H9 (cell line): ENCODE measurements around the gene FGF22. TPM values are rescaled to one million over a fixed set of nuclear protein-coding genes. Genes with fewer than 3 reads are reported as not detected.

Source experiments
- DNase-seq: peaks from one replicate; pipeline ENCODE4 v3.0.0-alpha.2; 2017
- H2AFZ ChIP-seq: one replicate; pipeline ENCODE4 v1.6.1; 2013; ENCODE audit warnings: mild to moderate bottlenecking, low read length, control low read depth, moderate library complexity
- H2AK5ac ChIP-seq: 2 replicates; pipeline ENCODE4 v1.6.1; 2013; ENCODE audit warnings: low read length, control low read depth, mixed read lengths; ENCODE audit not compliant: insufficient read length
- H2BK120ac ChIP-seq: one replicate; pipeline ENCODE4 v1.6.1; 2013; ENCODE audit warnings: low read depth, mild to moderate bottlenecking, low read length, control low read depth, inconsistent platforms; ENCODE audit not compliant: poor library complexity, severe bottlenecking
- H2BK12ac ChIP-seq: 2 replicates; pipeline ENCODE4 v1.6.1; 2013; ENCODE audit warnings: low read length, control low read depth, mixed read lengths, low read depth; ENCODE audit not compliant: insufficient read length
- H2BK15ac ChIP-seq: 2 replicates; pipeline ENCODE4 v1.6.1; 2013; ENCODE audit warnings: low read depth, low read length, control low read depth
- H2BK20ac ChIP-seq: one replicate; pipeline ENCODE4 v1.6.1; 2013; ENCODE audit warnings: low read depth, mild to moderate bottlenecking, low read length, control low read depth, inconsistent platforms; ENCODE audit not compliant: poor library complexity, severe bottlenecking
- H2BK5ac ChIP-seq: 2 replicates; pipeline ENCODE4 v1.6.1; 2013; ENCODE audit warnings: low read length, control low read depth, mixed read lengths; ENCODE audit not compliant: insufficient read length
- H3K14ac ChIP-seq: 2 replicates; pipeline ENCODE4 v1.6.1; 2013; ENCODE audit warnings: low read length, control low read depth; ENCODE audit not compliant: insufficient read depth
- H3K18ac ChIP-seq: 2 replicates; pipeline ENCODE4 v1.6.1; 2013; ENCODE audit warnings: low read depth, mild to moderate bottlenecking, mixed read lengths, low read length, control low read depth; ENCODE audit not compliant: insufficient read length
- H3K23ac ChIP-seq: 2 replicates; pipeline ENCODE4 v1.6.1; 2013; ENCODE audit warnings: low read length, control low read depth, mixed read lengths, low read depth; ENCODE audit not compliant: insufficient read length
- H3K23me2 ChIP-seq: 2 replicates; pipeline ENCODE4 v1.6.1; 2013; ENCODE audit warnings: low read depth, mild to moderate bottlenecking, mixed read lengths, low read length, control low read depth; ENCODE audit not compliant: insufficient read length, poor library complexity, severe bottlenecking
- H3K27ac ChIP-seq: 2 replicates; pipeline ENCODE4 v1.5.1; 2013; ENCODE audit warnings: low read length, control low read depth, mixed read lengths, low read depth; ENCODE audit not compliant: insufficient read length
- H3K27me3 ChIP-seq: 2 replicates; pipeline ENCODE4 v1.6.1; 2013; ENCODE audit warnings: low read length, control low read depth, inconsistent platforms; ENCODE audit not compliant: insufficient read depth
- H3K4ac ChIP-seq: 2 replicates; pipeline ENCODE4 v1.6.1; 2013; ENCODE audit warnings: low read depth, mild to moderate bottlenecking, control low read depth, inconsistent platforms, low read length, moderate library complexity
- H3K4me1 ChIP-seq: 2 replicates; pipeline ENCODE4 v1.6.1; 2013; ENCODE audit warnings: low read length, control low read depth, inconsistent platforms; ENCODE audit not compliant: insufficient read depth
- H3K4me2 ChIP-seq: 2 replicates; pipeline ENCODE4 v1.6.1; 2013; ENCODE audit warnings: low read length, control low read depth, mixed read lengths; ENCODE audit not compliant: insufficient read length, insufficient read depth
- H3K56ac ChIP-seq: 2 replicates; pipeline ENCODE4 v1.6.1; 2013; ENCODE audit warnings: low read depth, mild to moderate bottlenecking, mixed read lengths, low read length, control low read depth; ENCODE audit not compliant: insufficient read length
- H3K79me1 ChIP-seq: 2 replicates; pipeline ENCODE4 v1.6.1; 2013; ENCODE audit warnings: low read depth, mild to moderate bottlenecking, moderate library complexity, low read length, control low read depth, inconsistent platforms; ENCODE audit not compliant: insufficient read depth, poor library complexity, severe bottlenecking
- H3K79me2 ChIP-seq: 2 replicates; pipeline ENCODE4 v1.6.1; 2013; ENCODE audit warnings: low read length, control low read depth, inconsistent platforms; ENCODE audit not compliant: insufficient read depth
- H3K9ac ChIP-seq: 2 replicates; pipeline ENCODE4 v1.6.1; 2013; ENCODE audit warnings: low read length, control low read depth, mixed read lengths; ENCODE audit not compliant: insufficient read length; ENCODE audit errors: extremely low read depth
- H3K9me3 ChIP-seq: one replicate; pipeline ENCODE4 v1.6.1; 2013; ENCODE audit warnings: low read depth, low read length, inconsistent platforms; ENCODE audit not compliant: control insufficient read depth
- H3T11ph ChIP-seq: one replicate; pipeline ENCODE4 v1.6.1; 2013; ENCODE audit warnings: mild to moderate bottlenecking, low read length, control low read depth, inconsistent platforms
- H4K20me1 ChIP-seq: one replicate; pipeline ENCODE4 v1.6.1; 2013; ENCODE audit not compliant: control insufficient read depth, insufficient read length, insufficient read depth
- H4K5ac ChIP-seq: 2 replicates; pipeline ENCODE4 v1.6.1; 2013; ENCODE audit warnings: low read depth, mild to moderate bottlenecking, mixed read lengths, low read length, control low read depth; ENCODE audit not compliant: insufficient read length
- H4K8ac ChIP-seq: replicated peaks from 2 replicates; pipeline ENCODE4 v1.6.1; 2013; ENCODE audit warnings: low read length, control low read depth, mixed read lengths, low read depth; ENCODE audit not compliant: insufficient read length
- H4K91ac ChIP-seq: 2 replicates; pipeline ENCODE4 v1.6.1; 2013; ENCODE audit warnings: low read depth, mild to moderate bottlenecking, moderate library complexity, mixed read lengths, low read length, control low read depth; ENCODE audit not compliant: insufficient read length
- H3K27ac Mint-ChIP-seq, 3 experiments: 2 replicates in 2 of 3; 3 replicates in 1 of 3; pipeline ENCODE4 v1.8.0; 2020 to 2021; ENCODE audit warnings: mixed read lengths in 3 of 3, mild to moderate bottlenecking in 1 of 3, moderate library complexity in 1 of 3
- H3K27me3 Mint-ChIP-seq: 2 replicates; pipeline ENCODE4 v1.8.0; 2021; ENCODE audit warnings: low read depth, mild to moderate bottlenecking, moderate library complexity, mixed read lengths
- H3K36me3 Mint-ChIP-seq, 3 experiments: 2 replicates in 2 of 3; 3 replicates in 1 of 3; pipeline ENCODE4 v1.8.0; 2020 to 2021; ENCODE audit warnings: low read depth in 3 of 3, mixed read lengths in 3 of 3; ENCODE audit not compliant: insufficient read depth in 1 of 3
- H3K4me1 Mint-ChIP-seq, 2 experiments: 2 replicates each; pipeline ENCODE4 v1.8.0; 2020; ENCODE audit warnings: mixed read lengths in 2 of 2
- H3K4me3 Mint-ChIP-seq, 2 experiments: 2 replicates in 1 of 2; 3 replicates in 1 of 2; pipeline ENCODE4 v1.8.0; 2020 to 2021; ENCODE audit warnings: mild to moderate bottlenecking in 2 of 2, mixed read lengths in 2 of 2, moderate library complexity in 1 of 2
- H3K9me3 Mint-ChIP-seq, 2 experiments: 2 replicates in 1 of 2; 3 replicates in 1 of 2; pipeline ENCODE4 v1.8.0; 2020; ENCODE audit warnings: mild to moderate bottlenecking in 2 of 2, mixed read lengths in 2 of 2, moderate library complexity in 1 of 2
- CTCF ChIP-seq: fragments of 200-600 bp; sonication (generic); conservative IDR thresholded peaks from 3 replicates; pipeline ENCODE4 v1.8.0; 2021; ENCODE audit warnings: antibody characterized with exemption, mild to moderate bottlenecking
- WGBS: extraction: QIAGEN DNeasy Blood & Tissue Kit; methylation state at CpG from one replicate; pipeline ENCODE4 v1.1.7; 2013; ENCODE audit warnings: missing lambda C conversion rate, low lambda C conversion rate, mixed read lengths; ENCODE audit not compliant: insufficient read length; ENCODE audit errors: extremely low coverage; 5-methylcytosine and 5-hydroxymethylcytosine counted together
- total RNA-seq: library from RNA; stranded (reverse); gene quantifications from 2 replicates; pipeline ENCODE4 v1.2.1, GENCODE V29; 2021

The FGF22 gene
- total RNA-seq, 1 experiment from 2014 or later = 0.72 TPM

GRCh38 chr19:604355-604754 lies 35.3 kb upstream of the FGF22 start:
- H3K27ac ChIP-seq = no peak overlapping the region
- H3K56ac ChIP-seq = no peak overlapping the region
- no peak overlapping the region for H3K18ac ChIP-seq
- no peak overlapping the region for H4K8ac ChIP-seq
- H3K23ac ChIP-seq = no peak overlapping the region
- H2AK5ac ChIP-seq = no peak overlapping the region
- H3K4me1 ChIP-seq = no peaks in the 10 kb centered on the region
- WGBS = no CpG with 5 or more reads among the region's 11 CpGs
- Mint-ChIP-seq H3K36me3 (peaks cover 0 to 2% (median 0%) of the 10 kb centered on the region in 3 experiments; a peak in 1 of 7 replicates), H3K9me3 (peaks cover 29 to 37% of the 10 kb centered on the region in 2 experiments), H3K27ac (no peak overlapping the region), H3K4me3 (no peak overlapping the region), H3K27me3 (peaks cover 12% of the 10 kb centered on the region), H3K4me1 (no peaks in the 10 kb centered on the region)
- H4K5ac ChIP-seq = no peak overlapping the region
- no peak overlapping the region for H3K4ac ChIP-seq
- no peaks in the 10 kb centered on the region for H3K79me2 ChIP-seq
- H3K14ac ChIP-seq = no peak overlapping the region
- H4K91ac ChIP-seq = no peak overlapping the region
- H3K9me3 ChIP-seq = peaks cover 5% of the 10 kb centered on the region
- TF ChIP-seq CTCF = no peak
- H3K23me2 ChIP-seq = no peaks in the 10 kb centered on the region
- no peak overlapping the region for H3K4me2 ChIP-seq
- H2BK15ac ChIP-seq = no peak overlapping the region
- no peak overlapping the region for H2BK120ac ChIP-seq
- no peak overlapping the region for H3K9ac ChIP-seq
- H3T11ph ChIP-seq = no peak overlapping the region
- DNase-seq = peak; percentile 31
- no peak overlapping the region for H2BK5ac ChIP-seq
- no peak overlapping the region for H2BK20ac ChIP-seq
- H3K79me1 ChIP-seq = no peaks in the 10 kb centered on the region
- H3K27me3 ChIP-seq = no peaks in the 10 kb centered on the region
- H2AFZ ChIP-seq = no peak overlapping the region
- no peaks in the 10 kb centered on the region for H4K20me1 ChIP-seq
- H2BK12ac ChIP-seq = no peak overlapping the region
